ENCODE measurements around the gene SKAP1. TPM values are rescaled to one million over a fixed set of nuclear protein-coding genes. Genes with fewer than 3 reads are reported as not detected.
"Not testable (repeated sequence)": the region's sequence is repeated elsewhere in the genome, so short reads cannot be mapped to it uniquely, and the experiment has no call there.

SKAP1 gene
- total RNA-seq, 4 donors from 2014 or later, result 0.33 to 2.1 (median 1.0) TPM

DNA sequence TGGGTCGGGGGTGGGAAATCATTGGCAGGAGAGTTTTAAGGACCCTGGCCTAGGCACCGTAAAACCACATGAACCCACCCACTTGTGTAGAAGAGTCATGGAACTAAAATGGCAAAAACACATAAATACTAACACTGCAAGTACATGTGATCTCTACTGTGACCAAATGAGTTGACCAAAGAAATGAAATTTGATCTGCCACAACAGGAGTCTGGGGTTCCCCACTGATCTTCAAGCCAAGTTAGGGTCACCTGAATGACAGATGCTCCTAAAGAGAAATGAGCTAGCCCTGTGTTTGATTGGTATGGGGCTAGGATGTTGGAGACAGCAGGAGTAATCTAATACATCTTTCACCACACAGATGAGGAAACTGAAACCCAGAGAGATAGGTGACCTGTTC, 21.5 kb upstream of the SKAP1 start:
- no peak for TF ChIP-seq POLR2A (IDR thresholded peaks at IDR 0.05)
- TF ChIP-seq, protein P1, sequence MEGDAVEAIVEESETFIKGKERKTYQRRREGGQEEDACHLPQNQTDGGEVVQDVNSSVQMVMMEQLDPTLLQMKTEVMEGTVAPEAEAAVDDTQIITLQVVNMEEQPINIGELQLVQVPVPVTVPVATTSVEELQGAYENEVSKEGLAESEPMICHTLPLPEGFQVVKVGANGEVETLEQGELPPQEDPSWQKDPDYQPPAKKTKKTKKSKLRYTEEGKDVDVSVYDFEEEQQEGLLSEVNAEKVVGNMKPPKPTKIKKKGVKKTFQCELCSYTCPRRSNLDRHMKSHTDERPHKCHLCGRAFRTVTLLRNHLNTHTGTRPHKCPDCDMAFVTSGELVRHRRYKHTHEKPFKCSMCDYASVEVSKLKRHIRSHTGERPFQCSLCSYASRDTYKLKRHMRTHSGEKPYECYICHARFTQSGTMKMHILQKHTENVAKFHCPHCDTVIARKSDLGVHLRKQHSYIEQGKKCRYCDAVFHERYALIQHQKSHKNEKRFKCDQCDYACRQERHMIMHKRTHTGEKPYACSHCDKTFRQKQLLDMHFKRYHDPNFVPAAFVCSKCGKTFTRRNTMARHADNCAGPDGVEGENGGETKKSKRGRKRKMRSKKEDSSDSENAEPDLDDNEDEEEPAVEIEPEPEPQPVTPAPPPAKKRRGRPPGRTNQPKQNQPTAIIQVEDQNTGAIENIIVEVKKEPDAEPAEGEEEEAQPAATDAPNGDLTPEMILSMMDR (IDR thresholded peaks at IDR 0.05), result no peak
- 84 to 85% methylated on average over 2 of the region's 2 CpGs for WGBS, 2 donors
- H3K9me3 ChIP-seq, result no peaks in the 10 kb centered on the region
- no peaks in the 10 kb centered on the region for H3K27me3 ChIP-seq
- no peak for DNase-seq
- H3K4me3 ChIP-seq (replicated peaks in 1 of 3), result no peak overlapping the region
- no peaks in the 10 kb centered on the region for H3K4me1 ChIP-seq
- intact Hi-C loops (cut with DNase I), result no loop called here
- H3K27ac ChIP-seq, result no peak overlapping the region
- H3K36me3 ChIP-seq, result no peaks in the 10 kb centered on the region

DNA sequence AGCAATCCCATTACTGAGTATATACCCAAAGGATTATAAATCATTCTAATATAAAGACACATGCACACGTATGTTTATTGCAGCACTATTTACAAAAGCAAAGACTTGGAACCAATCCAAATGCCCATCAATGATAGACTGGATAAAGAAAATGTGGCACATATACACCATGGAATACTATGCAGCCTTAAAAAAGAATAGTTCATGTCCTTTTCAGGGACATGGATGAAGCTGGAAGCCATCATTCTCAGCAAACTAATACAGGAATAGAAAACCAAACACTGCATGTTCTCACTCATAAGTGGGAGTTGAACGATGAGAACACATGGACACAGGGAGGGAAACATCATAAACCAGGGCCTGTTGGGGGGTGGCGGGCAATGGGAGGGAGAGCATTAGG, 19.3 kb upstream of the SKAP1 start:
- WGBS, 2 donors, result 88 to 93% methylated on average over 3 of the region's 3 CpGs
- H3K27me3 ChIP-seq; H3K4me3 ChIP-seq (replicated peaks in 1 of 3); intact Hi-C loops (cut with DNase I); H3K27ac ChIP-seq; H3K4me1 ChIP-seq; H3K36me3 ChIP-seq; H3K9me3 ChIP-seq; DNase-seq: not testable (repeated sequence)

DNA sequence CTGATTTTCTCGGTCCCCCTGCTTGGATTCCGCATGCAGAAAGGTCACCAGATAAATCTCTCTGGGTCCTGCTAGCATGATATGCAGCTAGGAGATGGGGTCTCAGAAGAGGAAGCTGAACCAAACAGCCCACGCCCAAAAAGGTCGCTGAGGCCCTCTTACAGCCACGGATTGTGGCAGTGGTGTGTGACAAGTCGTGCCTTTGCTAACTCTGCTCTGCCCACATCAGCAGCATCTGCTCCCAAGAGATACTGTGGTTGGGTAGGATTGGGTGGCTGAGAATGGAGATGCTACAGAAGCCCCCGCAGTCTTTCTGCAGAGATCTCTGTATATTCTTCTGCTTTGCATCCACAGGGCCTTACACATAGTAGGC, 15.2 kb upstream of the SKAP1 start:
- WGBS, 2 donors, result 91 to 96% methylated on average over 7 of the region's 7 CpGs
- no peak for DNase-seq
- Histone ChIP-seq H3K4me3 (replicated peaks in 1 of 3) (no peak overlapping the region), H3K9me3 (no peaks in the 10 kb centered on the region), H3K27me3 (no peaks in the 10 kb centered on the region), H3K4me1 (no peaks in the 10 kb centered on the region), H3K27ac (no peak overlapping the region), H3K36me3 (no peaks in the 10 kb centered on the region)
- intact Hi-C loops (cut with DNase I), result no loop called here
- TF ChIP-seq POLR2A (IDR thresholded peaks at IDR 0.05), result no peak
- TF ChIP-seq, protein P1 (IDR thresholded peaks at IDR 0.05), result no peak

DNA sequence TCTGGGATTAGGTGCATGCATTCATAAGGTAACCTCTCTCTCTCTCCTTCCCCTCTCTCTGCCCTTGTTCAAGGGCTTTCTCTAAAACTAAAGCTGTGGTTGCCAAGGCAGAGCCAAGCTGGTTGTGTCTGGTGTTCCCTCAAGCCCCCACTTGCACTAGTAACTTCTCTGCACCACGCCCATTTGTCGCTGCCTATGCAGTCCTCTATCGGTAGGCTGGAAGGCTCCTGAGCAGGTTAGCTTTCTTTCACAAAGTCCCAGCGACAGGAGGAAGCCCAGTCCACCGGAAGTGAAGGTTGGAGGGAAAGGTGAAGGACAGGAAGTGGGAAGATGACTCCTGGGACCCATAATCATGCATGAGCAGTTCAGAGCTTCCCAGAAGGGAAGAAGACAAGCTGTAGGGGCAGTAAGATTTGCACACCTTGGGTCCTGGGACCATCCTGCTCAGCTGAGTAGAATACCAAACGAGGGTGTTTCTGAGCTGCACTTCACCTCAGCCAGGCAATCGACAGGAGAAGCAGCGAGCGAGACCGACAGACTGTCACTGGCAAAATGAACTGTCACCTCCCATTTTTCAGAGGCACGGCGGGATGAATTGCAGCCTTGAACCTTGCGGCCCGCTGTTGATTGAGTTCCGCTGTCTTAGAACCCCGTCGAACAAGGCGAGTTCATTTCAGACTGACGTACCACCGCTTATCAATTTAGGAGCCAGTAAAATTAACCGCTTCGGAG, 14.7 kb upstream of the SKAP1 start:
- no peaks in the 10 kb centered on the region for H3K27me3 ChIP-seq
- WGBS, 2 donors, result 82% methylated on average over 22 of the region's 22 CpGs
- H3K27ac ChIP-seq, result no peak overlapping the region
- no peaks in the 10 kb centered on the region for H3K36me3 ChIP-seq
- intact Hi-C loops (cut with DNase I), result no loop called here
- H3K9me3 ChIP-seq, result no peaks in the 10 kb centered on the region
- H3K4me1 ChIP-seq, result no peaks in the 10 kb centered on the region
- no peak for DNase-seq
- TF ChIP-seq, protein P1 (IDR thresholded peaks at IDR 0.05), result no peak
- TF ChIP-seq POLR2A (IDR thresholded peaks at IDR 0.05), result no peak
- H3K4me3 ChIP-seq (replicated peaks in 1 of 3), result no peak overlapping the region

DNA sequence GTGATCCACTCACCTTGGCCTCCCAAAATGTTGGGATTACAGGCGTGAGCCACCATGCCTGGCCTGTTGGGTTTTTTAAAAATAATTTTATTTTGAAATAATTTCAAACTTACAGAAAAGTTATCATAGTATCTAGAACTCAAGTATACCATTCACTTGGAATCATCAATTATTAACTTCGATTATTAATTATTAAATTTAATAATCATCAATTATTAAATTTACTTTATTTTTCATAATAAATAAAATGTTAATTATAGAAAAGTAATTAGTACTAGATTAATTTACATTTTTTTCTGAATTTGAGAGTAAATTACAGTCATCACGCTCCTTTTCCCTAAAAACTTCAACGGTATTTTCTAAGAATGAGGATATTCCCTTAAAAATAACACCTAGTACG, 13.7 kb upstream of the SKAP1 start:
- TF ChIP-seq POLR2A (IDR thresholded peaks at IDR 0.05), result no peak
- TF ChIP-seq, protein P1 (IDR thresholded peaks at IDR 0.05), result no peak
- no peak overlapping the region for H3K27ac ChIP-seq
- no peaks in the 10 kb centered on the region for H3K27me3 ChIP-seq
- intact Hi-C loops (cut with DNase I), result no loop called here
- no peak for DNase-seq
- H3K9me3 ChIP-seq, result no peaks in the 10 kb centered on the region
- H3K4me1 ChIP-seq, result no peaks in the 10 kb centered on the region
- WGBS, 2 donors, result 94 to 95% methylated on average over 5 of the region's 5 CpGs
- no peaks in the 10 kb centered on the region for H3K36me3 ChIP-seq
- no peak overlapping the region for H3K4me3 ChIP-seq (replicated peaks in 1 of 3)

All from thyroid gland (tissue), 4 donors.